Peyer's patch (tissue), 4 donors: ENCODE results near the gene RFNG.

Source experiments
- POLR2A ChIP-seq, 2 donors: fragments of 450-650 bp; IDR thresholded peaks; one replicate each; pipeline ENCODE4 v1.5.1; 2017; ENCODE audit warnings: antibody characterized with exemption in 2 of 2, mild to moderate bottlenecking in 2 of 2, moderate library complexity in 2 of 2
- TF ChIP-seq, protein P1 (sequence below), 6 experiments: fragments of 450-650 bp in 4 of 6; fragments of 200-600 bp in 2 of 6; sonication (generic) in 1 of 6; IDR thresholded peaks; one replicate each; pipeline ENCODE4 v1.5.1; 2017 to 2019; ENCODE audit warnings: antibody characterized with exemption in 6 of 6, mild to moderate bottlenecking in 3 of 6, moderate library complexity in 1 of 6

DNA sequence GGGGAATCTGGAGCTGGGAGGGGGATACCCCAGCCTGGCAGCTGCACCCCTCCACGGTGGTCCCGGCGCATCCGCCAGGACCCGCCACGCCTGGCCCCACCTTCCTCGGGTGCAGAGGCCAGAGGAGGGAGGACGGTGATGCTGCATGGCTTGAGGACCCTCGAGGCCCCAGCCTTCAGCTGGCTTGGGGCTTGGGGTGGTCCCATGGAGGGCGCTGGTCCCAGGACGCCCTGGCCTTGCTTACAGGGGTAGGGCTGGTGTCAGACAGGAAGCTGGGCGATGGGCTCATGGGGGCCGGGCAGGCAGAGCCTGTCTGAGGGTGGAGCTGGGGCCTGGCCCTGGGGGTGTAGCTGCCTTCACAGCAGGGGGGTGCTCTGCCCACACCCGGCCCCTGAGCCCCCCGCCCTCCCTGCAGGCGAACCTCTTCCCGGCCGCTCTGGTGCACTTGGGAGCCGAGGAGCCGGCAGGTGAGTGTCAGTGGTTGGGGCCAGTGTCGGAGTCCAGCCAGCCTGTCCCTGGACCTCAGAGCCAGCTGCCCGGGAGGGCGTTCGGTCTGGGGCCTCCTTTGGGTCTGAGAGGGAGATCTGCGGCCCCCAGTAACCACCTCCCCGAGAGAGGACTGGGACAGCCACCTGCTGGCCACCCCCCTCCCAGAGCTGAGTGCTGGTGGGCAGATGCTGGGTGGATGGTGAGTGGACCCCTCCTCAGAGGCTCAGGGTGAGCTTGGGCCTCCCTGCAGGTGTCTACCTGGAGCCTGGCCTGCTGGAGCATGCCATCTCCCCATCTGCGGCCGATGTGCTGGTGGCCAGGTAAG, 35.3 kb downstream of the RFNG start:
- no peak for TF ChIP-seq POLR2A (IDR thresholded peaks at IDR 0.05)
- TF ChIP-seq, protein P1, sequence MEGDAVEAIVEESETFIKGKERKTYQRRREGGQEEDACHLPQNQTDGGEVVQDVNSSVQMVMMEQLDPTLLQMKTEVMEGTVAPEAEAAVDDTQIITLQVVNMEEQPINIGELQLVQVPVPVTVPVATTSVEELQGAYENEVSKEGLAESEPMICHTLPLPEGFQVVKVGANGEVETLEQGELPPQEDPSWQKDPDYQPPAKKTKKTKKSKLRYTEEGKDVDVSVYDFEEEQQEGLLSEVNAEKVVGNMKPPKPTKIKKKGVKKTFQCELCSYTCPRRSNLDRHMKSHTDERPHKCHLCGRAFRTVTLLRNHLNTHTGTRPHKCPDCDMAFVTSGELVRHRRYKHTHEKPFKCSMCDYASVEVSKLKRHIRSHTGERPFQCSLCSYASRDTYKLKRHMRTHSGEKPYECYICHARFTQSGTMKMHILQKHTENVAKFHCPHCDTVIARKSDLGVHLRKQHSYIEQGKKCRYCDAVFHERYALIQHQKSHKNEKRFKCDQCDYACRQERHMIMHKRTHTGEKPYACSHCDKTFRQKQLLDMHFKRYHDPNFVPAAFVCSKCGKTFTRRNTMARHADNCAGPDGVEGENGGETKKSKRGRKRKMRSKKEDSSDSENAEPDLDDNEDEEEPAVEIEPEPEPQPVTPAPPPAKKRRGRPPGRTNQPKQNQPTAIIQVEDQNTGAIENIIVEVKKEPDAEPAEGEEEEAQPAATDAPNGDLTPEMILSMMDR (IDR thresholded peaks at IDR 0.05), result no peak
